Pancreas (tissue), 10 donors: Measurements from ENCODE around the gene MYO10. TPM values are rescaled to one million over a fixed set of nuclear protein-coding genes. Genes with fewer than 3 reads are reported as not detected.

Experiments
- ATAC-seq, 4 donors: fragments of 200-7000 bp; cut with Tn5 transposase; one replicate each; pipeline versions ENCODE4 v1.8.0 to v1.9.1; 2020; ENCODE audit warnings: mild to moderate bottlenecking in 4 of 4, moderate library complexity in 4 of 4
- DNase-seq, 6 donors: peaks; one replicate each; pipeline ENCODE4 v3.0.0-alpha.2; 2020
- FAIRE-seq: peaks from 2 replicates; lab custom pipeline; 2012; peaks lifted over from hg19 to GRCh38; lab: Jason Lieb, UNC
- H3K27ac ChIP-seq, 4 donors: fragments of 200-600 bp; sonication (generic); 1 replicate in 3 of 4; 2 replicates in 1 of 4; pipeline versions ENCODE4 v1.5.0 to v1.8.0; 2020
- H3K27me3 ChIP-seq, 4 donors: fragments of 200-600 bp; one replicate each; pipeline ENCODE4 v1.8.0; 2021
- H3K36me3 ChIP-seq, 3 donors: fragments of 200-600 bp; sonication (generic) in 1 of 3; one replicate each; pipeline versions ENCODE4 v1.5.0 to v1.8.0; 2020 to 2021
- H3K4me1 ChIP-seq, 3 donors: fragments of 200-600 bp; one replicate each; pipeline ENCODE4 v1.8.0; 2021
- H3K4me3 ChIP-seq, 4 donors: fragments of 200-600 bp; sonication (generic) in 2 of 4; one replicate each; pipeline versions ENCODE4 v1.5.0 to v1.8.0; 2020 to 2021
- H3K9me3 ChIP-seq, 4 donors: fragments of 200-600 bp; one replicate each; pipeline ENCODE4 v1.8.0; 2021
- CTCF ChIP-seq, 4 donors: fragments of 200-600 bp; sonication (generic) in 3 of 4; IDR thresholded peaks; one replicate each; pipeline versions ENCODE4 v1.5.0 to v1.8.0; 2021; ENCODE audit warnings: antibody characterized with exemption in 4 of 4
- WGBS, 2 donors: extraction: QIAGEN DNeasy Blood & Tissue Kit; methylation state at CpG; one replicate each; pipeline ENCODE4 v1.1.7; 2013; 5-methylcytosine and 5-hydroxymethylcytosine counted together
- intact Hi-C, 3 donors: fragments of 100-400 bp; cut with DNase I; formaldehyde crosslinking; loops; one replicate each; pipeline versions ENCODE4 v1.11.1 to v1.14.2; 2022
- polyA plus RNA-seq, 2 donors: library from polyadenylated mRNA; stranded (reverse); fragments of 200-250 nt; gene quantifications; one replicate each; pipeline ENCODE4 v1.2.3, GENCODE V29; 2013
- total RNA-seq, 6 donors: library from RNA; stranded (reverse); fragmentation: NEBNext Ultra II Directional in 4 of 6; extraction: Animal tissue kit (Norgen Biotek cat#: 25700) in 4 of 6; gene quantifications; one replicate each; pipeline versions ENCODE4 v1.2.1 to v1.2.4, GENCODE V29; 2021 to 2023
- donor health status: healthy with polysubstance abuse.
- donor health status: DM: no; HTN: no; CAD: no; lungs with moderate emphysema.
- donor health status: DM: no; HTN: no; CAD: no.
- donor health status: control.
- donor health status: control.
- donor health status: Bipolar disorder and iron deficiency.
- donor health status: DM: yes; HTN: yes; CAD: no.
- donor health status: DM: no; HTN: no; CAD: no.
- donor health status: DM: no; HTN: no; CAD: no.
- donor health status: DM: yes; HTN: yes; CAD: no.

Gene MYO10
- total and polyA plus RNA-seq, 8 donors = 11.5 to 47.3 (median 34.8) TPM

- H3K4me3 ChIP-seq = no peak overlapping the region
- TF ChIP-seq CTCF (IDR thresholded peaks at IDR 0.05) = no peak
- intact Hi-C loops = no loop called here
- no peak for FAIRE-seq
- DNase-seq = no peak
- peak overlapping the region in 3 of 4 donors; percentile 1 to 68 (median 65) for H3K27ac ChIP-seq
- H3K4me1 ChIP-seq = peaks cover 26 to 47% (median 44%) of the 10 kb centered on the region in 3 donors
- H3K27me3 ChIP-seq = no peaks in the 10 kb centered on the region
- H3K36me3 ChIP-seq = no peaks in the 10 kb centered on the region
- H3K9me3 ChIP-seq = no peaks in the 10 kb centered on the region
- peak; percentile 17 to 40 (median 36) for ATAC-seq
- WGBS, 2 donors = 9 to 11% methylated on average over 5 of the region's 5 CpGs
Measured at GRCh38 chr5:16889972-16890519, 46.0 kb downstream of the MYO10 start.

GRCh38 chr5:16889203-16889971 lies 46.7 kb downstream of the MYO10 start:
- ATAC-seq (peak in 2 of 4 donors; percentile 20 to 28), FAIRE-seq (no peak), DNase-seq (no peak)
- no peak overlapping the region for H3K4me3 ChIP-seq
- peak overlapping the region in 3 of 4 donors; percentile 1 to 68 (median 65) for H3K27ac ChIP-seq
- H3K9me3 ChIP-seq = no peaks in the 10 kb centered on the region
- no peaks in the 10 kb centered on the region for H3K36me3 ChIP-seq
- H3K27me3 ChIP-seq = no peaks in the 10 kb centered on the region
- peaks cover 29 to 46% (median 43%) of the 10 kb centered on the region in 3 donors for H3K4me1 ChIP-seq
- 82 to 83% methylated on average over 8 of the region's 8 CpGs for WGBS, 2 donors
- TF ChIP-seq CTCF (IDR thresholded peaks at IDR 0.05) = no peak
- intact Hi-C loops = no loop called here

- no peak for FAIRE-seq
- 65 to 67% methylated on average over 3 of the region's 3 CpGs for WGBS, 2 donors
- Histone ChIP-seq H3K27ac (peak overlapping the region in 3 of 4 donors; percentile 16 to 68 (median 65)), H3K9me3 (no peaks in the 10 kb centered on the region), H3K27me3 (no peaks in the 10 kb centered on the region), H3K4me1 (peaks cover 30 to 47% (median 43%) of the 10 kb centered on the region in 3 donors), H3K4me3 (no peak overlapping the region), H3K36me3 (no peaks in the 10 kb centered on the region)
- no peak for TF ChIP-seq CTCF (IDR thresholded peaks at IDR 0.05)
- no peak for DNase-seq
- ATAC-seq = peak; percentile 16 to 57 (median 41)
- intact Hi-C loops = no loop called here
Measured at GRCh38 chr5:16888694-16889124, 47.4 kb downstream of the MYO10 start.

GRCh38 chr5:16886793-16887345 lies 49.2 kb downstream of the MYO10 start:
- Histone ChIP-seq H3K27me3 (no peaks in the 10 kb centered on the region), H3K36me3 (no peaks in the 10 kb centered on the region), H3K4me3 (no peak overlapping the region), H3K9me3 (no peaks in the 10 kb centered on the region), H3K27ac (no peak overlapping the region), H3K4me1 (peaks cover 34 to 60% (median 57%) of the 10 kb centered on the region in 3 donors)
- DNase-seq (no peak), ATAC-seq (no peak), FAIRE-seq (no peak)
- no peak for TF ChIP-seq CTCF (IDR thresholded peaks at IDR 0.05)
- 85 to 93% methylated on average over 8 of the region's 8 CpGs for WGBS, 2 donors
- intact Hi-C loops = no loop called here
